Measurements from ENCODE around the gene MMP25. TPM values are rescaled to one million over a fixed set of nuclear protein-coding genes. Genes with fewer than 3 reads are reported as not detected.

Gene MMP25
- total RNA-seq, 1 donor from 2014 or later, result 0.99 TPM

DNA sequence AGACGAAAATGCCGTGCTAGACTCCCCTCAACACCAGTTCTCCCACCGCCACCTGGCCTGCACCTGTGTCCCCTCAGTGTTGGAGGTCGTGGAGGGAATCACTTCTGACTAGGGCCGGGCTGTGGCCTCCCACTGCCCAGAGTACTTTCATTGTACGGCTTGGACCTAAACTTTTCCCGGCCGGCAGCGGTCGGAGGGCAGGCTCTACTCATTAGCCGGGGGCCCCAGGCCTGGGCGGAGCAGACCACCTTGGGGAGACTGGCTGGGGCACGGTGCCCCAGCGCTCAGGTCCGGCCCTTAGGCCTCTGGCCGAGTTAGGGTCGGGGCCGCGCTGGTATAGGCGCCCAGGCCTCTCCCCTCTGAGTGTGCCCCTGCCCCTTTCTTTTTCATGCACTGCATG lies 29.0 kb upstream of the MMP25 start:
- DNase-seq, result no peak

DNA sequence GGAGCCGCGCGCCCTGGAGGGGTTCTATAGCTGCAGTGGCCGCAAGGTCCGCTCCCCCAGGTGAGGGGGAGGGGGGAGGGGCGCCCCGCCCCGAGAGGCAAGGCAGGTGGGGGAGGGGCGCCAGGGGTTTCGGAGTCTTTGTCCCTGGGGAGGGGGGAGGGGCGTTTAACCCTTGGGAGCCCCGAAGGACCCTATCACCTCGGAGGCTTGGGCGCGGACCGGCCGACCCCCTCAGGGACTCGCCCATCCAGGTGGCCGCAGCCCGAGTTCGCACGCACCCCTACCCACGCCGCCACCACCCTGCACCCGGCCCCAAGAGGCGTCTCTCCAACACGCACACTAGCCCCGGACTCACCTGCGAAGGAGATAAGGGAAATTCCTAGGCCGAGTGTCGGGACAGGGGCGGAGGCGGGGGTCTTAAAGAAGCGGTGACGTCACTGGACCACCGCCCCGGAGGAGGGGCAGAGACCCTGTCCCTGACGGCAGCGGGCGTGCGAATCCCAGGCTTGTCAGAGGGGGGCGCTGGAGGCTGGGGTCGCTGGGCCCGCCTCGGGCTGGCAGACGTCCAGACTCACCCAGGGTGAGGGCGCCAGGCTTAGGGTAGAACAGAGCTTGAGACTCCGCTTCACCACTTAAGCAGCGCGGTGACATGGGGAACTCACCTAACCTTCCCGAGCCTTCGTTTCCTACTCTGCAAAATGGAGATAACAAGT lies 28.4 kb upstream of the MMP25 start, which contains the start of gene CLDN6:
CLDN6 (minus strand) TSS at position 390 of the 713 bp plus-strand sequence. CDS start 2,162 bp downstream, outside the sequence.
- DNase-seq, result no peak

DNA sequence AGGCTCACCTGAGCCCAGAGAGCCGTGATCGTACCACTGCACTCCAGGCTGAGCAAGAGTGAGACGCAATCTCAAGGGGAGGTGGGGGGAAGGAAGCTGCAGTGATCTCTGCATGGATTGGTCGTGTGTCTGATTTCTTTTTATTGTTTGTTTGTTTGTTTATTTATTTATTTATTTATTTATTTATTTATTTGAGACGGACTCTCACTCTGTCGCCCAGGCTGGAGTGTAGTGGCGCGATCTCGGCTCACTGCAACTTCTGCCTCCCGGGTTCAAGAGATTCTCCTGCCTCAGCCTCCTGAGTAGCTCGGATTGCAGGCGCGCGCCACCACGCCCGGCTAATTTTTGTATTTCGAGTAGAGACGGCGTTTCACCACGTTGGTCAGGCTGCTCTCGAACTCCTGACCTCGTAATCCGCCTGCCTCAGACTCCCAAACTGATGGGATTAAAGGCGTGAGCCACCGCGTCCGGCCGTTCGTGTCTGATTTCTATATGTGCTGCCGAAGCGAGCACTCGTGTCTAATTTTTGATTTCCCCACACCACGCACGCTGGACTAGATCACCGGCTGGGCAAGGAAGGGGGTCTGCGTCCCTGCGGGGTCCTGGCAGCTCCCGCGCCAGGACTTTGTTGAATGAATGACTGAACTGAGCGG lies 26.6 kb upstream of the MMP25 start:
- no peak for DNase-seq

GRCh38 chr16:3020247-3020603 lies 26.1 kb upstream of the MMP25 start, which contains the start of gene TNFRSF12A:
Gene TNFRSF12A (plus strand): TSS chr16:3020368. CDS start chr16:3020398, 30 bp downstream.
- DNase-seq, result no peak

DNA sequence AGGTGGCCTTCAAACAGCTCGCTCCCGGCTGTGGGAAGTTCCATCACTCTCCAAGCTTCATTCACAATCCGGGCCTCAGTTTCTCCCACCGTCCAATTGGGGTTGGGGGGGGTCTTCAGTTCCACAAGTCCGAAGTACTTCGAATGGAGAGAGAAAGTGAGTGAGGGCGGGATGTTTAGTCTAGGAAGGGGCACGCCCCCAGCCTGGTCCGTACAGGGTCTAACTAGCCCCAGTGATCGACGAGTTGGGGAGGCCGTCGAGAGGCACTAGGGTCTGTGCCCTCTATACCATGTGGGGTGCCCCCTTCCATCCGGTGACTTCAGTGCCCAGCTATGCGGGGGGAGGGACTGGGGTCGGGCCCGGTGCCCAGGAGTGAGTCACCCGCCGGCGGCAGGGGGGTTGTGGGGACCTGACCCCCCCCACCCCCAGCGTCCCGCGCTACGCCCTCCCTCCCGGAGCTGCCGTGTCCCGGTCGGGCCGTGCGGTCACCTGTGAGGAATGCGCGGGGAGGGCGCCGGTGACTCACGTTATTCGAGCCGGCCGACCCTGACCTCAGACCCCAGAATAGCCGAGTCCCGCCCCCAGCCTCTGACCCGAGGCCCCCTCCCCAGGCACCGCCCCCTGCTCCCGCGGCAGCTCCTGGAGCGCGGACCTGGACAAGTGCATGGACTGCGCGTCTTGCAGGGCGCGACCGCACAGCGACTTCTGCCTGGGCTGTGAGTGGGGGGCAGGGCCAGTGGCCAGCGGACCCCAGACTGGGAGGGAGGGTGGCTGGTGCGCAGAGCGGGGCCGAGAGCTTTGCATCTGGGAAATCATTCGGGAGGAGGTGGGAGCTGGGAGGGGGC lies 25.5 kb upstream of the MMP25 start:
- peak; percentile 77 for DNase-seq

DNA sequence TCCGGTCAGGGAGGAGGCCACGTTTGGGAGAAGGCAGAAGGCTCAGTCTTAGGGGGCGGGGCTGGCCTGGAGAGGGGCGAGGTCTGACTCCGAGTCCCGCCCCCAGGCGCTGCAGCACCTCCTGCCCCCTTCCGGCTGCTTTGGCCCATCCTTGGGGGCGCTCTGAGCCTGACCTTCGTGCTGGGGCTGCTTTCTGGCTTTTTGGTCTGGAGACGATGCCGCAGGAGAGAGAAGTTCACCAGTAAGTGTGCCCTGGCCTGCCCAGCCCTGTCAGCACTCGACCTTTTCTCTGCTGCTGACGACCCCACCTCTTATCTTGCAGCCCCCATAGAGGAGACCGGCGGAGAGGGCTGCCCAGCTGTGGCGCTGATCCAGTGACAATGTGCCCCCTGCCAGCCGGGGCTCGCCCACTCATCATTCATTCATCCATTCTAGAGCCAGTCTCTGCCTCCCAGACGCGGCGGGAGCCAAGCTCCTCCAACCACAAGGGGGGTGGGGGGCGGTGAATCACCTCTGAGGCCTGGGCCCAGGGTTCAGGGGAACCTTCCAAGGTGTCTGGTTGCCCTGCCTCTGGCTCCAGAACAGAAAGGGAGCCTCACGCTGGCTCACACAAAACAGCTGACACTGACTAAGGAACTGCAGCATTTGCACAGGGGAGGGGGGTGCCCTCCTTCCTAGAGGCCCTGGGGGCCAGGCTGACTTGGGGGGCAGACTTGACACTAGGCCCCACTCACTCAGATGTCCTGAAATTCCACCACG lies 24.7 kb upstream of the MMP25 start:
- DNase-seq, result peak; percentile 52

DNA sequence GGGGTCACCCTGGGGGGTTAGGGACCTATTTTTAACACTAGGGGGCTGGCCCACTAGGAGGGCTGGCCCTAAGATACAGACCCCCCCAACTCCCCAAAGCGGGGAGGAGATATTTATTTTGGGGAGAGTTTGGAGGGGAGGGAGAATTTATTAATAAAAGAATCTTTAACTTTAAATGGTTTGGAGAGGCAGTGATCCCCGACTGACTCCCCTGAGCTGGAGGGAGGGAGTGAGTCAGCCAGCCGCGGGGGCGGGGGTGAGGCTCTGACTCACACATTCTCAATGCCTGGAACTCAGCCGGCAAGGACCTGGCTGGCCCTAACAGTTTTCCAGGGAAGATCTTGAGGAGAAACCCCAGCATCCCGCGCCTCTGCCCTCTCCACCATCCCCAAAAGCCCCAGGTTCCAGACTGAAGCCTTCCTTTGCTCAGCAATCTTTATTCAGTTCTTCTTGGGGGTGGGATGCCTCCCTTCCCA lies 24.1 kb upstream of the MMP25 start:
- peak; percentile 86 for DNase-seq

GRCh38 chr16:3022684-3023414 lies 23.5 kb upstream of the MMP25 start:
- DNase-seq, result no peak

DNA sequence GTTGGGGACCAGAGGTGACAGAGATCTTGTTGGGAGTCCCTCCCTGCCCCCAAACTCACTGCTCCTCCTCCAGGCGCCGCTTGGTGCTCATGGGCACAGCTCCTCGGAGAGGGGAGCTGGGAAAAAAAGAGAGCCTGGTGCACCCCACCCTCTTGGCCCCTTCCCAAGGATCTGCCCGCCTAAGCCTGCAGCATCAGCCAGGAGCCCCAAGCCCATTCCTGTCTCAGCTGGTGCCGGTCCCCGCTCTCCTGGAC lies 23.0 kb upstream of the MMP25 start:
- peak; percentile 29 for DNase-seq

DNA sequence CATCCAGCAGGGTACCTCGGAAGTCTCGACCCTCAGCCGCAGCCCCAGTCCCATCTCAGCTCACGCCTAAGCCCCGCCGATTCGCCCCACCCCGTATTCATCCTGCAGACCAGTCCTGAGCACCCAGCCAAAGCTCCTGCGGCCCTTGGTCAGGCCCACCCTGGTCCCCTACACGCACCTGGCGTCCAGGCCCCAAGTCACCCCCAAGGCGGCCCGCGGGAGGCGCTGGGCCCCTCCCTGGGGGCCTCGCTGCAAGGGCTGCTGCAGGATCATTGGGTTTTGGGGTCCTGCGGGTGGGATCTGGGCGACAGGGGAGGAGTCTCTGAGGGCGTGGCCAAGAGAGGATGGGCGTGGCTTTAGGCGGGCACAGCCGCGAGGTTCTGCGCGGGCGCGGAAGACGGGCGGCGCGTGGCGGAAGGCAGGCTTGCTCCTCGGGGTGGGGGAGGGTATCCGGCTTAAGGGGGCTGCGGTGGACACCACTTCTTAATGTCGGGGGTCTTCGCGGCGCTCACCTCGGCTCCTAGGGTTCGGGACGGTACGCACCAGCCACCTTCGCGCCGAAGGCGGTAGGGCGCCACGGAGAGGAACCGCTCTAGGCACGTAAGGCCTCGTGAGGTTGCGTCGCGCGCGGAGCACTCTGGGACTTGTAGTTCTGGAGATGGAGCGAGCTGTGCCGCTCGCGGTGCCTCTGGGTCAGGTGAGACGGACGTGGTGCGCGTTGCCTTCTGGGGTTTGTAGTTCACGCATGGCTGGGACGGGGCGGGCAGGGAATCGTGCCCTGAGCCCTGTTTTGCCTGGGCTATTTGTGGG lies 22.5 kb upstream of the MMP25 start, which contains the start of the genes HCFC1R1 and THOC6:
HCFC1R1 (minus strand) TSS at position 274 of the 810 bp plus-strand sequence; CDS start at position 273, 1 bp downstream.
THOC6 (plus strand) TSS at position 367 of the 810 bp plus-strand sequence; CDS start at position 659, 292 bp downstream.
- peak; percentile 92 for DNase-seq

DNA sequence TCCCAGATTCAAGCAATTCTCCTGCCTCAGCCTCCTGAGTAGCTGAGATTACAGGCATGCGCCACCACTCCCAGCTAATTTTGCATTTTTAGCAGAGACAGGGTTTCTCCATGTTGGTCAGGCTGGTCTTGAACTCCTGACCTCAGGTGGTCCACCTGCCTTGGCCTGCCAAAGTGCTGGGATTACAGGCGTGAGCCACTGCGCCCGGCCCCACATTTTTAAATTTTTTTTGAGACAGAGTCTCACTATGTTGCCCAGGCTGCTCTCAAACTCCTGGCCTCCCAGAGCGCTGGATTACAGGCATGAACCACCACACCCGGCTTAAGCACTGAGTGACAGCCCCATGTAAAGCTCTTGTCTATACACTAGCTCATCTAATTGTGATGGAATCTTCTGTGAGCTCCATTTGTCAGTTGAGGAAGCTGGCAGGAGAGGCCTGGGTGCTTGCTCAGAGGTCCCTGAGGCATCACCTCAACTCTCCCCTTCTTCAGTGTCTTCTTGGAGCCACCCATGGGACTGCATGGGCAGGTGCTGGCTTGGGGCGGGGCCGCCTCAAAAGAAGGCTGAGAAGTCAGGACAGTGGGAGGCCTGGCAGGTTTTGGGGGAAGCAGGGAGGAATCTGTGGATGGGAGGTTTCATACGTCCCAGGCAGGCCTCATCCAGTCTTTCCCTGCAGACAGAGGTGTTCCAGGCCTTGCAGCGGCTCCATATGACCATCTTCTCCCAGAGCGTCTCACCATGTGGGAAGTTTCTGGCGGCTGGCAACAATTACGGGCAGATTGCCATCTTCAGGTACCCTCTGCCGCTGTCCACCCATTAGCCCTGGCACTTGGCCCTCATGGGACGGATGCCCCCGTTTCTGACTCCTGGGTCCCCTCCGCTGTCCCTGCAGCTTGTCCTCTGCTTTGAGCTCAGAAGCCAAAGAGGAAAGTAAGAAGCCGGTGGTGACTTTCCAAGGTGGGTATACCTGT lies 21.0 kb upstream of the MMP25 start:
- no peak for DNase-seq

GRCh38 chr16:3026003-3026378 lies 20.4 kb upstream of the MMP25 start:
- DNase-seq, result no peak

- DNase-seq, result no peak
These were observed 19.5 kb upstream of the MMP25 start for GRCh38 chr16:3026609-3027488.

DNA sequence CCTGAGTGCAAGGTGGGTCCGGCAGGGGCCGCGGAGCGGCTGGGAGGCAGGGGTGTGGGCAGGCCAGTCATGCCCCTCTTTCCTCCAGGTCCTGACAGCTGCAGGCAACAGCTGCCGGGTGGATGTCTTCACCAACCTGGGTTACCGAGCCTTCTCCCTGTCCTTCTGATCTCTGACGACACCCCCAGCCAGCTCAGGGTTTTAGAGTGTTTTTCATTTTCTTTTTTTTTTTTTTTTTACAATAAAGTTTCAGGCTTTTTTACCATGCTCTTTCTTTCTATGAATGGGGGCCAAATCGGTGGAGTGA lies 18.9 kb upstream of the MMP25 start:
- no peak for DNase-seq

GRCh38 chr16:3027983-3028715 lies 18.2 kb upstream of the MMP25 start:
- DNase-seq, result peak; percentile 19

GRCh38 chr16:3028716-3029319 lies 17.5 kb upstream of the MMP25 start:
- DNase-seq, result no peak
